Measurements from ENCODE around the gene NEUROD1. TPM values are rescaled to one million over a fixed set of nuclear protein-coding genes. Genes with fewer than 3 reads are reported as not detected.

Gene NEUROD1
- total and polyA plus RNA-seq, 2 experiments from 2014 or later = 0.53 to 1.3 TPM

DNA sequence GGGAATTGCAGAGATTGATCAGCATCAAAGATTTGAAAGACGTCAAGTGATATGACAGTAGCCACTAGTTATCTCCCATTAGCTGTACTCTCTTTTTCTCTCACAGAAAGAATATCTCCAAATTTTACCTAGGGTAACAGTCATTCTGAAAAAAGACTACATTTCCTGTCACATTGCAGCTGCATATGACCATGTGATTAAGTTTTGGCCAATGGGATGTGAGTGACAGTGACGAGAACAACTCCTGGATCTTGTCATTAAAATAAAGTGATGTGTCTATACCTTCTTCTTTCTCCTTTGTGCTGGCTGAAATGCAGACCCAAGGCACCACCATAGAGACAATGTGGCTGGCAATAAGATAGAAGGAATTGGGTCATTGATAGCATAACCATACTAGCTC, 10.5 kb upstream of the NEUROD1 start:
- no peak overlapping the region for H3K4me2 ChIP-seq
- peaks cover 48% of the 10 kb centered on the region for H3K27me3 ChIP-seq
- H2AFZ ChIP-seq = no peak overlapping the region
- H3K36me3 ChIP-seq (replicated peaks; ENCODE audit: insufficient read depth, low read depth) = no peaks in the 10 kb centered on the region
- H4K20me1 ChIP-seq (ENCODE audit: insufficient read depth, poor library complexity, severe bottlenecking) = no peaks in the 10 kb centered on the region
- H3K4me3 ChIP-seq = no peak overlapping the region
- H3K79me2 ChIP-seq = no peaks in the 10 kb centered on the region
- 82% methylated on average over 2 of the region's 2 CpGs for WGBS (ENCODE audit: low lambda C conversion rate, missing lambda C conversion rate)
- no peaks in the 10 kb centered on the region for H3K9me2 ChIP-seq (replicated peaks; ENCODE audit: insufficient read depth)
- no peaks in the 10 kb centered on the region for H3K9me3 ChIP-seq (ENCODE audit: low read depth)
- TF ChIP-seq EZH2 (IDR thresholded peaks at IDR 0.05; ENCODE audit: borderline replicate concordance) = no peak
- TF ChIP-seq, protein P1, sequence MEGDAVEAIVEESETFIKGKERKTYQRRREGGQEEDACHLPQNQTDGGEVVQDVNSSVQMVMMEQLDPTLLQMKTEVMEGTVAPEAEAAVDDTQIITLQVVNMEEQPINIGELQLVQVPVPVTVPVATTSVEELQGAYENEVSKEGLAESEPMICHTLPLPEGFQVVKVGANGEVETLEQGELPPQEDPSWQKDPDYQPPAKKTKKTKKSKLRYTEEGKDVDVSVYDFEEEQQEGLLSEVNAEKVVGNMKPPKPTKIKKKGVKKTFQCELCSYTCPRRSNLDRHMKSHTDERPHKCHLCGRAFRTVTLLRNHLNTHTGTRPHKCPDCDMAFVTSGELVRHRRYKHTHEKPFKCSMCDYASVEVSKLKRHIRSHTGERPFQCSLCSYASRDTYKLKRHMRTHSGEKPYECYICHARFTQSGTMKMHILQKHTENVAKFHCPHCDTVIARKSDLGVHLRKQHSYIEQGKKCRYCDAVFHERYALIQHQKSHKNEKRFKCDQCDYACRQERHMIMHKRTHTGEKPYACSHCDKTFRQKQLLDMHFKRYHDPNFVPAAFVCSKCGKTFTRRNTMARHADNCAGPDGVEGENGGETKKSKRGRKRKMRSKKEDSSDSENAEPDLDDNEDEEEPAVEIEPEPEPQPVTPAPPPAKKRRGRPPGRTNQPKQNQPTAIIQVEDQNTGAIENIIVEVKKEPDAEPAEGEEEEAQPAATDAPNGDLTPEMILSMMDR (IDR thresholded peaks at IDR 0.05; ENCODE audit: poor library complexity) = no peak
- no peak for TF ChIP-seq EZH2phosphoT487 (IDR thresholded peaks at IDR 0.05; ENCODE audit: low read depth, severe bottlenecking, unreplicated experiment)
- no peaks in the 10 kb centered on the region for H3K4me1 ChIP-seq (ENCODE audit: insufficient read depth)
- no peak overlapping the region for H3K27ac ChIP-seq
- no peak for DNase-seq (ENCODE audit: low spot score)

DNA sequence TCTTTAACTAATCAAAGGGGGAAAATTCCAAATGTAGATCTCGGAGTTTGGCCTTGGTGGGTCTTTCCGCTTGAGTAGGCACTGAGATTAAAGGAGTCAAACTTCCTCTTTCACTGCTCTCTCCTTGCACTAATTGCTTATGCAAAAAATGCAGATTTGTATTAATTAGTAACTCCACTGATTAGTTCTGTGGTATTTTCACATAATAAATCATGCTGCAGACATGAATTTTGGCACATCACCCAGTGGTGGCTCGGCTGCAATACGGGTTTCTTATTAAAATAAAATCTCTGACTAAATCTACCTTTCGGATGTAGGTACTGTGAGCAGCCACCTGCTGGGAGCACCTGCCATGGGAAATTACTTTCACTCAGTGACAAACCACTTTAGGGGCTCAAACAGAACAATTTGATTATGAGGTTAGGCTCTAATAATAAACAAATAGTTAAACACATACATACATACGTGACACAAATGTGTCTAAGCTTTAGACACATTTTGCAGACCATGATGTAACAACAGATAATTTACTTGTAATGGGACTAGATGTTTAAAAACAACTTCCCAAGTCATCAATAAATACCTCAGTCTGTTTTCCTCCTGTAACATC, 6.4 kb upstream of the NEUROD1 start:
- H2AFZ ChIP-seq = no peak overlapping the region
- no peaks in the 10 kb centered on the region for H4K20me1 ChIP-seq (ENCODE audit: insufficient read depth, poor library complexity, severe bottlenecking)
- peaks cover 90% of the 10 kb centered on the region for H3K27me3 ChIP-seq
- no peak overlapping the region for H3K4me3 ChIP-seq
- no peak for TF ChIP-seq EZH2 (IDR thresholded peaks at IDR 0.05; ENCODE audit: borderline replicate concordance)
- TF ChIP-seq, protein P1 (IDR thresholded peaks at IDR 0.05; ENCODE audit: poor library complexity) = no peak
- TF ChIP-seq EZH2phosphoT487 (IDR thresholded peaks at IDR 0.05; ENCODE audit: low read depth, severe bottlenecking, unreplicated experiment) = no peak
- H3K79me2 ChIP-seq = no peaks in the 10 kb centered on the region
- H3K9me3 ChIP-seq (ENCODE audit: low read depth) = no peaks in the 10 kb centered on the region
- no peak overlapping the region for H3K27ac ChIP-seq
- no peaks in the 10 kb centered on the region for H3K9me2 ChIP-seq (replicated peaks; ENCODE audit: insufficient read depth)
- 72% methylated on average over 6 of the region's 6 CpGs for WGBS (ENCODE audit: low lambda C conversion rate, missing lambda C conversion rate)
- no peak for DNase-seq (ENCODE audit: low spot score)
- H3K4me1 ChIP-seq (ENCODE audit: insufficient read depth) = peaks cover 13% of the 10 kb centered on the region
- no peaks in the 10 kb centered on the region for H3K36me3 ChIP-seq (replicated peaks; ENCODE audit: insufficient read depth, low read depth)
- H3K4me2 ChIP-seq = no peak overlapping the region

DNA sequence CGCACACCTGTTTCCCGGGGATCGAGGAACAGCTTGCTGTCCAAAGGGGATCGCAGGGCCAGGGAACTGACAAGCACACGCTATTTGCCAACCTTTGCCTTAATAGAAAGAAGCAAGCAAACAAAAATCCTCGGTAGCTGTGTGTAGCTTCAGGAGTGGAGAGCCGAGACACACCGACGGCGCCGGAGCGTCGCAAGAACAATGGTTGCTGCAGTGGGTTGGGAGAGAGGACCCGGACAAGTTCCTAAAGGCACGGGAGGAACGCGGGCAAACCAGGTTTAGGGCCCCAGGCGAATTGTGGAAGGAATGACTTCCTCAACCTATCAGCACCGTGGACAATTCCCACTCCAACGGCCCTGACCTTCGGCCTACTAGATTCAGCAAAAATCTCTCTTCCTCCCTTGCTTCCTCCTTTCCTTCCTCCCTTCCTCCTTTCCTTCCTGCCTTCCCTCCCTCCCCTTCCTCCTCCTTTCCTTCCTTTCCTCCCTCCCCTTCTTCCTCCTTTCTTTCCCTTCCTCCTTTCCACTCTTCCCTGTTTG, 4.9 kb upstream of the NEUROD1 start:
- H3K9me2 ChIP-seq (replicated peaks; ENCODE audit: insufficient read depth) = no peaks in the 10 kb centered on the region
- DNase-seq (ENCODE audit: low spot score) = peak; percentile 36
- H3K36me3 ChIP-seq (replicated peaks; ENCODE audit: insufficient read depth, low read depth) = no peaks in the 10 kb centered on the region
- H3K9me3 ChIP-seq (ENCODE audit: low read depth) = no peaks in the 10 kb centered on the region
- H4K20me1 ChIP-seq (ENCODE audit: insufficient read depth, poor library complexity, severe bottlenecking) = no peaks in the 10 kb centered on the region
- 14% methylated on average over 21 of the region's 21 CpGs for WGBS (ENCODE audit: low lambda C conversion rate, missing lambda C conversion rate)
- no peaks in the 10 kb centered on the region for H3K79me2 ChIP-seq
- peaks cover 17% of the 10 kb centered on the region for H3K4me1 ChIP-seq (ENCODE audit: insufficient read depth)
- H3K4me2 ChIP-seq = no peak overlapping the region
- H3K4me3 ChIP-seq = no peak overlapping the region
- H2AFZ ChIP-seq = no peak overlapping the region
- TF ChIP-seq, protein P1 (IDR thresholded peaks at IDR 0.05; ENCODE audit: poor library complexity) = no peak
- TF ChIP-seq EZH2phosphoT487 (IDR thresholded peaks at IDR 0.05; ENCODE audit: low read depth, severe bottlenecking, unreplicated experiment) (no peak), EZH2 (IDR thresholded peaks at IDR 0.05; ENCODE audit: borderline replicate concordance) (no peak)
- H3K27ac ChIP-seq = no peak overlapping the region
- H3K27me3 ChIP-seq = peaks cover 99% of the 10 kb centered on the region
